Measurements from ENCODE around the gene PATJ. TPM values are rescaled to one million over a fixed set of nuclear protein-coding genes. Genes with fewer than 3 reads are reported as not detected.
"Not testable (repeated sequence)": the region's sequence is repeated elsewhere in the genome, so short reads cannot be mapped to it uniquely, and the experiment has no call there.

The PATJ gene
- total RNA-seq, 1 experiment from 2014 or later: 57.9 TPM

GRCh38 chr1:61873581-61873980 is 131.3 kb downstream of the PATJ start:
- POLR2A ChIA-PET: no interaction called here

GRCh38 chr1:61873994-61874393 is 131.7 kb downstream of the PATJ start:
- no peak for ATAC-seq

More at GRCh38 chr1:61873581-61873980, 131.3 kb downstream of the PATJ start:
- ATAC-seq (no peak; the same call in 1 of the 2 replicates), DNase-seq (ENCODE audit: low spot score) (no peak)
- no peak overlapping the region for H3K4me3 Mint-ChIP-seq
- H3K27me3 Mint-ChIP-seq (ENCODE audit: low read depth): no peaks in the 10 kb centered on the region
- peaks cover 15% of the 10 kb centered on the region for H3K9me3 Mint-ChIP-seq
- peaks cover 47% of the 10 kb centered on the region for H3K36me3 Mint-ChIP-seq
- no peak for TF ChIP-seq ZNF317 (CRISPR knock-in tag; IDR thresholded peaks at IDR 0.05; ENCODE audit: borderline replicate concordance, low read depth)
- TF ChIP-seq MYBL2 (CRISPR knock-in tag; IDR thresholded peaks at IDR 0.05): no peak
- no peak for TF ChIP-seq JAZF1 (CRISPR knock-in tag; IDR thresholded peaks at IDR 0.05)
- no peak for TF ChIP-seq E2F1 (CRISPR knock-in tag; IDR thresholded peaks at IDR 0.05)
- TF ChIP-seq GABPB1 (CRISPR knock-in tag; IDR thresholded peaks at IDR 0.05): no peak
- no peak for TF ChIP-seq ZNF281 (CRISPR knock-in tag; IDR thresholded peaks at IDR 0.05)
- no peak for TF ChIP-seq FOXP4 (CRISPR knock-in tag; IDR thresholded peaks at IDR 0.05)
- no peak for TF ChIP-seq FOXK1 (CRISPR knock-in tag; IDR thresholded peaks at IDR 0.05)
- peaks cover 20% of the 10 kb centered on the region for H3K4me1 Mint-ChIP-seq
- peak overlapping the region; percentile 72; the same call in 1 of the 2 replicates for H3K27ac Mint-ChIP-seq
- CTCF ChIA-PET: interaction anchor here (0.8 to 0.9 kb wide), 2 partner anchors 14 to 50 kb away, joined by 3 read pairs; no protein-coding TSS in a partner anchor

GRCh38 chr1:61875198-61875597 is 132.9 kb downstream of the PATJ start:
- TF ChIP-seq PREB (CRISPR knock-in tag; IDR thresholded peaks at IDR 0.05; ENCODE audit: borderline replicate concordance) (no peak), ZNF512 (CRISPR knock-in tag; IDR thresholded peaks at IDR 0.05; ENCODE audit: borderline replicate concordance) (no peak), SOX15 (CRISPR knock-in tag; IDR thresholded peaks at IDR 0.05) (no peak), JAZF1 (CRISPR knock-in tag; IDR thresholded peaks at IDR 0.05) (no peak)
- Mint-ChIP-seq H3K27ac (no peak overlapping the region), H3K4me3 (no peak overlapping the region), H3K4me1 (peaks cover 10% of the 10 kb centered on the region), H3K27me3 (ENCODE audit: low read depth) (no peaks in the 10 kb centered on the region), H3K36me3 (peaks cover 47% of the 10 kb centered on the region), H3K9me3 (peaks cover 15% of the 10 kb centered on the region)
- DNase-seq (ENCODE audit: low spot score): no peak
- CTCF ChIA-PET: no interaction called here
- POLR2A ChIA-PET: no interaction called here
- ATAC-seq: no peak

More at GRCh38 chr1:61873994-61874393, 131.7 kb downstream of the PATJ start:
- peaks cover 15% of the 10 kb centered on the region for H3K9me3 Mint-ChIP-seq
- no peak overlapping the region for H3K27ac Mint-ChIP-seq
- ChIA-PET POLR2A (no interaction called here), CTCF (interaction anchor here (0.8 to 0.9 kb wide), 2 partner anchors 13 to 50 kb away, joined by 3 read pairs; no protein-coding TSS in a partner anchor)
- no peak for TF ChIP-seq CREM (CRISPR knock-in tag; IDR thresholded peaks at IDR 0.05)
- H3K27me3 Mint-ChIP-seq (ENCODE audit: low read depth): no peaks in the 10 kb centered on the region
- DNase-seq (ENCODE audit: low spot score): no peak
- peaks cover 20% of the 10 kb centered on the region for H3K4me1 Mint-ChIP-seq
- peaks cover 47% of the 10 kb centered on the region for H3K36me3 Mint-ChIP-seq
- no peak overlapping the region for H3K4me3 Mint-ChIP-seq

- H3K4me3 Mint-ChIP-seq; H3K4me1 Mint-ChIP-seq; ATAC-seq; H3K27ac Mint-ChIP-seq; POLR2A ChIA-PET; CTCF ChIA-PET; DNase-seq (ENCODE audit: low spot score); H3K27me3 Mint-ChIP-seq (ENCODE audit: low read depth); H3K9me3 Mint-ChIP-seq: not testable (repeated sequence)
- peaks cover 33% of the 10 kb centered on the region for H3K36me3 Mint-ChIP-seq
Measured at GRCh38 chr1:61879887-61880474, 137.7 kb downstream of the PATJ start.

Data from WTC11 (cell line).